Adrenal gland (tissue), 12 donors: ENCODE data around the gene CAMTA1. TPM values are rescaled to one million over a fixed set of nuclear protein-coding genes. Genes with fewer than 3 reads are reported as not detected.

Experiments
- DNase-seq, 7 donors: peaks; one replicate each; pipeline ENCODE4 v3.0.0-alpha.2; 2019 to 2020
- H3K27ac ChIP-seq, 5 donors: fragments of 200-600 bp; sonication (generic) in 4 of 5; 1 replicate in 3 of 5; 2 replicates in 2 of 5; pipeline versions ENCODE4 v1.5.1 to v1.8.0; 2016 to 2020; ENCODE audit warnings: mild to moderate bottlenecking in 1 of 5
- H3K27me3 ChIP-seq: fragments of 200-600 bp; 2 replicates; pipeline ENCODE4 v1.8.0; 2021
- H3K36me3 ChIP-seq, 2 donors: fragments of 200-600 bp; replicated peaks in 1 of 2; 1 replicate in 1 of 2; 2 replicates in 1 of 2; pipeline versions ENCODE4 v1.5.1 to v1.8.0; 2018 to 2022
- H3K4me1 ChIP-seq, 2 donors: fragments of 200-600 bp; replicated peaks in 1 of 2; 1 replicate in 1 of 2; 2 replicates in 1 of 2; pipeline versions ENCODE4 v1.5.1 to v1.8.0; 2018 to 2021
- H3K4me3 ChIP-seq, 4 donors: fragments of 200-600 bp; sonication (generic) in 3 of 4; one replicate each; pipeline ENCODE4 v1.5.1; 2016 to 2018
- H3K9me3 ChIP-seq, 3 donors: fragments of 200-600 bp; sonication (generic) in 1 of 3; replicated peaks in 1 of 3; 1 replicate in 2 of 3; 2 replicates in 1 of 3; pipeline versions ENCODE4 v1.5.1 to v1.8.0; 2016 to 2021
- CTCF ChIP-seq, 6 experiments: fragments of 450-650 bp in 4 of 6; fragments of 200-600 bp in 2 of 6; sonication (generic) in 1 of 6; IDR thresholded peaks; 1 replicate in 5 of 6; 2 replicates in 1 of 6; pipeline versions ENCODE4 v1.5.1 to v1.8.0; 2016 to 2021; ENCODE audit warnings: antibody characterized with exemption in 6 of 6, mild to moderate bottlenecking in 2 of 6, moderate library complexity in 1 of 6
- POLR2A ChIP-seq, 2 donors: fragments of 450-650 bp; IDR thresholded peaks; one replicate each; pipeline ENCODE4 v1.6.1; 2017; ENCODE audit warnings: antibody characterized with exemption in 2 of 2, mild to moderate bottlenecking in 2 of 2, moderate library complexity in 1 of 2
- WGBS, 4 donors: extraction: QIAGEN DNeasy Blood & Tissue Kit in 2 of 4; methylation state at CpG; one replicate each; pipeline versions ENCODE4 v1.1.5 to v1.1.7; 2013 to 2017; 5-methylcytosine and 5-hydroxymethylcytosine counted together
- intact Hi-C, 2 donors: fragments of 100-400 bp; cut with DNase I; formaldehyde crosslinking; loops; one replicate each; pipeline versions ENCODE4 v1.14.1 to v1.15.0; 2022 to 2023
- polyA plus RNA-seq, 3 donors: library from polyadenylated mRNA; stranded (reverse); fragments of 200-250 nt in 2 of 3; fragments of 350-450 nt in 1 of 3; fragmentation: Illumina TruSeq in 1 of 3; extraction: RNeasy Lipid Tissue Mini Kit (QIAGEN cat#74804) in 1 of 3; gene quantifications; one replicate each; pipeline ENCODE4 v1.2.3, GENCODE V29; 2013 to 2014
- total RNA-seq, 9 donors: library from RNA; depleted of rRNA in 4 of 9; stranded (reverse); fragments of >200 nt in 4 of 9; fragments of 120-200 nt in 1 of 9; fragmentation: NEBNext Ultra II Directional in 1 of 9; extraction: Animal tissue kit (Norgen Biotek cat#: 25700) in 1 of 9; gene quantifications; one replicate each; pipeline versions ENCODE4 v1.1.0 to v1.2.4, GENCODE V29; 2013 to 2023
- donor health status: healthy with polysubstance abuse.
- donor health status: Bipolar disorder and iron deficiency.
- donor health status: DM: yes; HTN: yes; CAD: no.
- donor health status: DM: no; HTN: no; CAD: no.
- donor health status: DM: no; HTN: no; CAD: no.
- donor health status: DM: yes; HTN: yes; CAD: no.

CAMTA1 gene
- total and polyA plus RNA-seq, 12 donors = 62.9 to 141 (median 96.9) TPM

- Histone ChIP-seq H3K4me3 (no peak overlapping the region), H3K36me3 (no peaks in the 10 kb centered on the region), H3K9me3 (no peaks in the 10 kb centered on the region), H3K4me1 (no peaks in the 10 kb centered on the region), H3K27me3 (no peaks in the 10 kb centered on the region), H3K27ac (no peak overlapping the region)
- intact Hi-C loops = no loop called here
- DNase-seq = no peak
- WGBS, 4 donors = 85 to 100% (median 89%) methylated on average over 2 of the region's 2 CpGs
- no peak for TF ChIP-seq POLR2A (IDR thresholded peaks at IDR 0.05)
- no peak for TF ChIP-seq CTCF (IDR thresholded peaks at IDR 0.05)
These were observed 184.5 kb downstream of the CAMTA1 start for GRCh38 chr1:6969762-6970161.

GRCh38 chr1:6970221-6970620 lies 185.0 kb downstream of the CAMTA1 start:
- no peaks in the 10 kb centered on the region for H3K36me3 ChIP-seq
- intact Hi-C loops = no loop called here
- H3K4me3 ChIP-seq = no peak overlapping the region
- H3K27ac ChIP-seq = no peak overlapping the region
- 94 to 97% (median 96%) methylated on average over 11 of the region's 11 CpGs for WGBS, 4 donors
- DNase-seq = no peak
- TF ChIP-seq POLR2A (IDR thresholded peaks at IDR 0.05) (no peak), CTCF (IDR thresholded peaks at IDR 0.05) (no peak)
- H3K4me1 ChIP-seq = no peaks in the 10 kb centered on the region
- no peaks in the 10 kb centered on the region for H3K27me3 ChIP-seq
- H3K9me3 ChIP-seq = no peaks in the 10 kb centered on the region

DNA sequence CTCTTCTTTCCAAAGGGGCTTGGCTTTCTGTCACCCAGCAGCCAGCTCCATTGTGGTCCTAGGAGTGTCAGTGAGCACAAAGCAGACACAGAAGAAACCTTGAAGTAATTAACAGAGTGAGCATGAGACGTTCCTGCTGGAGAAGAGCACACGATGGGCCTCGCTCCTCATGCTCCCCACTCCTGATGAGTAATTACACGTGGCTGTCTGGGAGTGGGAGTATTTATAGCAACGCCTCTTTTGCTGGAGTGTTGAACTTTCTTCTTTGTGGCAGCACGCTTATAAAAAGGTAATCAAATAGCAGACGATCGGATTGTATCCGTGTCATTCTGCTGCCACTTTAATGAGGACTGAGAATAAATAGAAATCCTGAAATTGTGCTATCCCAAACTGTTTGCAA lies 185.8 kb downstream of the CAMTA1 start:
- no peaks in the 10 kb centered on the region for H3K36me3 ChIP-seq
- TF ChIP-seq POLR2A (IDR thresholded peaks at IDR 0.05) (no peak), CTCF (IDR thresholded peaks at IDR 0.05) (no peak)
- no peak overlapping the region for H3K27ac ChIP-seq
- intact Hi-C loops = no loop called here
- no peaks in the 10 kb centered on the region for H3K4me1 ChIP-seq
- H3K27me3 ChIP-seq = no peaks in the 10 kb centered on the region
- no peak for DNase-seq
- H3K4me3 ChIP-seq = no peak overlapping the region
- 67 to 88% (median 80%) methylated on average over 9 of the region's 9 CpGs for WGBS, 4 donors
- H3K9me3 ChIP-seq = no peaks in the 10 kb centered on the region

GRCh38 chr1:6971699-6972098 lies 186.4 kb downstream of the CAMTA1 start:
- no peak overlapping the region for H3K27ac ChIP-seq
- H3K27me3 ChIP-seq = no peaks in the 10 kb centered on the region
- no peaks in the 10 kb centered on the region for H3K36me3 ChIP-seq
- no peaks in the 10 kb centered on the region for H3K9me3 ChIP-seq
- DNase-seq = no peak
- no peak overlapping the region for H3K4me3 ChIP-seq
- intact Hi-C loops = no loop called here
- 85 to 97% (median 91%) methylated on average over 11 of the region's 11 CpGs for WGBS, 4 donors
- H3K4me1 ChIP-seq = no peaks in the 10 kb centered on the region
- TF ChIP-seq POLR2A (IDR thresholded peaks at IDR 0.05) = no peak
- TF ChIP-seq CTCF (IDR thresholded peaks at IDR 0.05) = no peak
